Endodermal cell (in vitro differentiated cells): ENCODE results near the gene CCSER1. TPM values are rescaled to one million over a fixed set of nuclear protein-coding genes. Genes with fewer than 3 reads are reported as not detected.

Experiments used
- DNase-seq: peaks from one replicate; pipeline ENCODE4 v3.0.0-alpha.2; 2017
- H3K27ac ChIP-seq: 2 replicates; pipeline ENCODE4 v1.5.1; 2013; ENCODE audit warnings: mild to moderate bottlenecking, low read depth, low read length, moderate library complexity
- H3K27me3 ChIP-seq: 2 replicates; pipeline ENCODE4 v1.6.1; 2013; ENCODE audit warnings: mild to moderate bottlenecking, low read length, moderate library complexity; ENCODE audit not compliant: insufficient read depth, control insufficient read depth, poor library complexity, severe bottlenecking
- H3K36me3 ChIP-seq: 2 replicates; pipeline ENCODE4 v1.7.0; 2013; ENCODE audit warnings: mild to moderate bottlenecking, low read length, moderate library complexity; ENCODE audit not compliant: control insufficient read depth, insufficient read depth
- H3K4me1 ChIP-seq: one replicate; pipeline ENCODE4 v1.7.0; 2013; ENCODE audit warnings: low read length; ENCODE audit not compliant: control insufficient read depth, insufficient read depth
- H3K4me3 ChIP-seq: 2 replicates; pipeline ENCODE4 v1.5.1; 2013; ENCODE audit warnings: mild to moderate bottlenecking, low read length, moderate library complexity
- H3K9ac ChIP-seq: 2 replicates; pipeline ENCODE4 v1.6.1; 2013; ENCODE audit warnings: mild to moderate bottlenecking, low read length, moderate library complexity; ENCODE audit not compliant: poor library complexity, severe bottlenecking; ENCODE audit errors: extremely low read depth
- H3K9me3 ChIP-seq: 2 replicates; pipeline ENCODE4 v1.6.1; 2013; ENCODE audit warnings: mild to moderate bottlenecking, low read length, moderate library complexity; ENCODE audit not compliant: control insufficient read depth
- H3K27ac Mint-ChIP-seq: 2 replicates; pipeline ENCODE4 v1.8.0; 2020; ENCODE audit warnings: mixed read lengths
- H3K27me3 Mint-ChIP-seq: 2 replicates; pipeline ENCODE4 v1.8.0; 2021; ENCODE audit warnings: mild to moderate bottlenecking, mixed read lengths; ENCODE audit not compliant: insufficient read depth
- H3K36me3 Mint-ChIP-seq: 2 replicates; pipeline ENCODE4 v1.8.0; 2020; ENCODE audit warnings: low read depth, mixed read lengths
- H3K4me1 Mint-ChIP-seq: 2 replicates; pipeline ENCODE4 v1.8.0; 2020; ENCODE audit warnings: mixed read lengths
- H3K4me3 Mint-ChIP-seq: 2 replicates; pipeline ENCODE4 v1.8.0; 2020; ENCODE audit warnings: mild to moderate bottlenecking, moderate library complexity, mixed read lengths
- H3K9me3 Mint-ChIP-seq: 2 replicates; pipeline ENCODE4 v1.8.0; 2020; ENCODE audit warnings: mild to moderate bottlenecking, mixed read lengths
- WGBS, 2 experiments: methylation state at CpG; one replicate each; pipeline versions ENCODE4 v1.1.5 to v1.1.7; 2013; ENCODE audit warnings: missing lambda C conversion rate in 2 of 2, mixed read lengths in 1 of 2; ENCODE audit not compliant: insufficient coverage in 1 of 2, insufficient read length in 1 of 2; 5-methylcytosine and 5-hydroxymethylcytosine counted together
- total RNA-seq, 2 donors: library from RNA; stranded (reverse); fragmentation: NEBNext Ultra II Directional in 1 of 2; extraction: Animal tissue kit (Norgen Biotek cat#: 25700) in 1 of 2; gene quantifications; 2 replicates in 1 of 2; 3 replicates in 1 of 2; pipeline ENCODE4 v1.2.1, GENCODE V29; 2021
- TF ChIP-seq, protein P1 (sequence below): fragments of 200-600 bp; sonication (generic); conservative IDR thresholded peaks from 2 replicates; pipeline ENCODE4 v1.5.0; 2021; ENCODE audit warnings: antibody characterized with exemption, mild to moderate bottlenecking

Gene CCSER1
- total RNA-seq, 2 donors from 2014 or later, result 1.1 to 2.2 TPM

DNA sequence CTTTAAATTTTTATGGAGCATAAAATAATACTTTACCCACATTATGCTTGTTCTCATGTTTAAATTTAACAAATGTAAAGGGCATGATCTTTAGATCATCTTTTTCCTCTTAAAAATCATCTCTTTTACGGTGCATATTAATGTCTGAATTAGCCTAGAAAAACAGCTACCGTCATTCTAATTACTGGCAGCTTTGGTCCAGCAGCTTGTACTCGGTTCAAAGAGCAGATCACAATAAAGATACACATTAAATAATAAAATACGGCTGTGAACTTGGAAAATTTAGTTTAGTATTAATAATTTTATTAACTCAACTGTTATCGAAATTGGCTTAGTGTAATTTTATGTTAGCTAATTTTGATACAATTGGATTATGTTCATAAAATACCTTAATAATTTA lies 19.1 kb downstream of the CCSER1 start:
- 99 to 100% methylated on average over 1 to 3 of the region's 5 CpGs for WGBS, 2 experiments
- Mint-ChIP-seq H3K27ac (no peak overlapping the region), H3K4me1 (no peaks in the 10 kb centered on the region), H3K27me3 (no peaks in the 10 kb centered on the region), H3K9me3 (no peaks in the 10 kb centered on the region), H3K36me3 (no peaks in the 10 kb centered on the region), H3K4me3 (no peak overlapping the region)
- H3K27ac ChIP-seq, result no peak overlapping the region
- no peak overlapping the region for H3K4me3 ChIP-seq
- DNase-seq, result no peak
- H3K36me3 ChIP-seq, result no peaks in the 10 kb centered on the region
- H3K9me3 ChIP-seq, result no peaks in the 10 kb centered on the region
- H3K27me3 ChIP-seq, result no peaks in the 10 kb centered on the region
- H3K9ac ChIP-seq, result no peak overlapping the region
- TF ChIP-seq, protein P1, sequence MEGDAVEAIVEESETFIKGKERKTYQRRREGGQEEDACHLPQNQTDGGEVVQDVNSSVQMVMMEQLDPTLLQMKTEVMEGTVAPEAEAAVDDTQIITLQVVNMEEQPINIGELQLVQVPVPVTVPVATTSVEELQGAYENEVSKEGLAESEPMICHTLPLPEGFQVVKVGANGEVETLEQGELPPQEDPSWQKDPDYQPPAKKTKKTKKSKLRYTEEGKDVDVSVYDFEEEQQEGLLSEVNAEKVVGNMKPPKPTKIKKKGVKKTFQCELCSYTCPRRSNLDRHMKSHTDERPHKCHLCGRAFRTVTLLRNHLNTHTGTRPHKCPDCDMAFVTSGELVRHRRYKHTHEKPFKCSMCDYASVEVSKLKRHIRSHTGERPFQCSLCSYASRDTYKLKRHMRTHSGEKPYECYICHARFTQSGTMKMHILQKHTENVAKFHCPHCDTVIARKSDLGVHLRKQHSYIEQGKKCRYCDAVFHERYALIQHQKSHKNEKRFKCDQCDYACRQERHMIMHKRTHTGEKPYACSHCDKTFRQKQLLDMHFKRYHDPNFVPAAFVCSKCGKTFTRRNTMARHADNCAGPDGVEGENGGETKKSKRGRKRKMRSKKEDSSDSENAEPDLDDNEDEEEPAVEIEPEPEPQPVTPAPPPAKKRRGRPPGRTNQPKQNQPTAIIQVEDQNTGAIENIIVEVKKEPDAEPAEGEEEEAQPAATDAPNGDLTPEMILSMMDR, result no peak
- H3K4me1 ChIP-seq, result no peaks in the 10 kb centered on the region

DNA sequence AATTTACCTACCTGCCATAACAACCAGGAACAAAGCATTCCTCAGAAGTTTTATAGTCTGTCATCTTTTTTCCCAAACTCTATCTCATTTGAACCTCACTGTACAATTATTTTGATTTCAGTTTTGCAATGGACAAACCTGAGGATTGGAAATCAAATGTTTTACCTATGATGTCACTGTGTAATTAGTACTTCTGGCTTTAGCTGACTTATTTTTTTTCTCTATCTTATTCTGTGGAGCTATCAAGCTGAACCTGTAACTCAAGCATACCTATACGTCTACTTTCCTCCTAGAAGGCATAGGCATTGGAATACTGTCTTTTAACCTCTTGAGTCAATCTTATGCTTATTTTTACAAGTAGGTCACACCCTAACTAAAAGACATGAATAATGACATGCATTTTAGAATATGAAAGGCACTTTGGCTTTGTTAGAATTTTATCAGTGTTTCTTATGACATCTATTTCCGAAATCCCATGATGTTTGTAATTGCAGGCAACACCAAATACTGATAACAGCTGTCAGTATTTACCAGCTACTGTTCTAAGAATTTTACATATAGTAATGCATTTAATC lies 21.5 kb downstream of the CCSER1 start:
- Histone ChIP-seq H3K9me3 (no peaks in the 10 kb centered on the region), H3K4me3 (no peak overlapping the region), H3K27ac (no peak overlapping the region), H3K27me3 (no peaks in the 10 kb centered on the region), H3K4me1 (no peaks in the 10 kb centered on the region), H3K36me3 (no peaks in the 10 kb centered on the region), H3K9ac (no peak overlapping the region)
- WGBS, 2 experiments, result 95% methylated on average over 2 of the region's 2 CpGs; no CpG with 5 or more reads in 1 of the 2 experiments
- TF ChIP-seq, protein P1, result no peak
- DNase-seq, result no peak
- H3K9me3 Mint-ChIP-seq, result no peaks in the 10 kb centered on the region
- no peaks in the 10 kb centered on the region for H3K36me3 Mint-ChIP-seq
- H3K4me1 Mint-ChIP-seq, result peaks cover 3% of the 10 kb centered on the region
- no peak overlapping the region for H3K27ac Mint-ChIP-seq
- H3K27me3 Mint-ChIP-seq, result no peaks in the 10 kb centered on the region
- H3K4me3 Mint-ChIP-seq, result no peak overlapping the region

DNA sequence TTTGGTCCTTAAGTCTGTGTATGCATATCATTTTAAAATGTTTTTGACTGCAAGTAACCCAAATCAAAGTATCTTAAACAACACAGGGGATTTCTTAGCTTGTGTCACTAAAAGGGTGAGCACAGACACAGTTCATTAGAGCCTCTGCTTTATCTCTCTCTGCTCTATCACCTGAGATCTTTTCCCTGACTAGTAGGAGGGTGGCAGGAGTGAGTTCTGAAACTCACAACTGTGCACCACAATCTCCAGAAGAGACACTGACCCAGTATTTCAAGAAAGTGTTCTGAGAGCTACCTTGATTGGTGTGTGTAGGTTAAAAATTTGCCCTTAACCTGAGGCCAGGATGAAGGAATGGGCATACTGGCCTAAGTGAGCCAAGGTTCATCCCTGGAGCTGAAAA lies 24.8 kb downstream of the CCSER1 start:
- H3K9ac ChIP-seq, result no peak overlapping the region
- no peaks in the 10 kb centered on the region for H3K36me3 ChIP-seq
- Mint-ChIP-seq H3K9me3 (peaks cover 6% of the 10 kb centered on the region), H3K4me3 (no peak overlapping the region), H3K36me3 (no peaks in the 10 kb centered on the region), H3K4me1 (peaks cover 3% of the 10 kb centered on the region), H3K27me3 (no peaks in the 10 kb centered on the region), H3K27ac (no peak overlapping the region)
- no peaks in the 10 kb centered on the region for H3K9me3 ChIP-seq
- no peaks in the 10 kb centered on the region for H3K4me1 ChIP-seq
- no peak for DNase-seq
- H3K27ac ChIP-seq, result no peak overlapping the region
- H3K4me3 ChIP-seq, result no peak overlapping the region
- H3K27me3 ChIP-seq, result no peaks in the 10 kb centered on the region
- TF ChIP-seq, protein P1, result no peak
